ENCODE data around the gene MRPS15. TPM values are rescaled to one million over a fixed set of nuclear protein-coding genes. Genes with fewer than 3 reads are reported as not detected.

MRPS15 gene
- total RNA-seq, 1 experiment from 2014 or later, result 98.7 TPM

DNA sequence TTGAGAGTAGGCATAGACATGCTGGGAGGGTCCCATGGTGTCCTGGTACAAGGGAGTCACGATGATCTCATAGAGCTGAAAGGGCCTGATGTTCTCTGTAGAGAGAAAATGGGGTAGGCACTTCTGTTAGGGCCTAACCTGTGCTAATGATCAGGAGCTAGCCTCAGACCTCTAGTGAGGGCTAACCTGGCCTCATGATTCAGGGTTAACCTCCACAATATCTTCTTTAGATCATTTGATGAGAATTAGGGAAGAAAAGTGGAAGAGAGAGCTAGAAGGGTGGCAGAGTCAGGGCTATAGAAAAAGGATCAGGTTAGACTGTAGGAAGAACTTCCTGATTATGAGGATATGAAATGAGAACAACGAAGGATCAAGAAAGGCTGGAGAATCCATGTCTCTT lies 5.0 kb upstream of the MRPS15 start:
- Histone ChIP-seq H3K36me3 (ENCODE audit: control insufficient read depth in 1 of 2, insufficient read depth in 2 of 2, low read length in 2 of 2) (no peaks in the 10 kb centered on the region), H3K27me3 (ENCODE audit: insufficient read depth, low read length) (no peaks in the 10 kb centered on the region), H3K27ac (ENCODE audit: low read depth, low read length) (no peak overlapping the region), H3K9ac (ENCODE audit: low read length) (no peak overlapping the region), H3K4me2 (ENCODE audit: low read length) (no peak overlapping the region), H4K20me1 (ENCODE audit: insufficient read depth) (no peaks in the 10 kb centered on the region), H3K4me3 (replicated peaks in 1 of 2; ENCODE audit: low read depth in 1 of 2, low read length in 2 of 2) (no peak overlapping the region), H3K9me3 (ENCODE audit: control insufficient read depth in 1 of 2, insufficient read depth in 1 of 2, low read depth in 1 of 2, low read length in 2 of 2) (no peaks in the 10 kb centered on the region), H3K79me2 (ENCODE audit: insufficient read depth, low read length) (no peaks in the 10 kb centered on the region; the same call in 1 of the 2 replicates), H3K4me1 (ENCODE audit: control insufficient read depth in 1 of 2, insufficient read depth in 2 of 2, low read length in 2 of 2) (peaks cover 11 to 20% of the 10 kb centered on the region in 2 experiments), H3K9me2 (ENCODE audit: insufficient read depth) (no peaks in the 10 kb centered on the region), H2AFZ (ENCODE audit: low read depth, low read length, poor library complexity, severe bottlenecking) (no peak overlapping the region)
- POLR2A ChIA-PET, result no interaction called here
- DNase-seq (ENCODE audit: low read depth, low spot score), result no peak
- TF ChIP-seq EZH2phosphoT487 (IDR thresholded peaks at IDR 0.05; ENCODE audit: borderline replicate concordance), result no peak
- TF ChIP-seq CEBPB (IDR thresholded peaks at IDR 0.05; ENCODE audit: low read depth), result no peak
- TF ChIP-seq ZNF274 (IDR thresholded peaks at IDR 0.05; ENCODE audit: low read depth, low read length), result no peak
- CTCF ChIA-PET, result no interaction called here
- RAD21 ChIA-PET (ENCODE audit: low non-redundant PET in 1 of 2, low total read pairs in 2 of 2, uncharacterized antibody in 2 of 2, unreplicated experiment in 2 of 2), result no interaction called here
- intact Hi-C loops (cut with micrococcal nuclease), result no loop called here
- no TSS peak for BruUV-seq (replicated peaks)
- ATAC-seq, result no peak

DNA sequence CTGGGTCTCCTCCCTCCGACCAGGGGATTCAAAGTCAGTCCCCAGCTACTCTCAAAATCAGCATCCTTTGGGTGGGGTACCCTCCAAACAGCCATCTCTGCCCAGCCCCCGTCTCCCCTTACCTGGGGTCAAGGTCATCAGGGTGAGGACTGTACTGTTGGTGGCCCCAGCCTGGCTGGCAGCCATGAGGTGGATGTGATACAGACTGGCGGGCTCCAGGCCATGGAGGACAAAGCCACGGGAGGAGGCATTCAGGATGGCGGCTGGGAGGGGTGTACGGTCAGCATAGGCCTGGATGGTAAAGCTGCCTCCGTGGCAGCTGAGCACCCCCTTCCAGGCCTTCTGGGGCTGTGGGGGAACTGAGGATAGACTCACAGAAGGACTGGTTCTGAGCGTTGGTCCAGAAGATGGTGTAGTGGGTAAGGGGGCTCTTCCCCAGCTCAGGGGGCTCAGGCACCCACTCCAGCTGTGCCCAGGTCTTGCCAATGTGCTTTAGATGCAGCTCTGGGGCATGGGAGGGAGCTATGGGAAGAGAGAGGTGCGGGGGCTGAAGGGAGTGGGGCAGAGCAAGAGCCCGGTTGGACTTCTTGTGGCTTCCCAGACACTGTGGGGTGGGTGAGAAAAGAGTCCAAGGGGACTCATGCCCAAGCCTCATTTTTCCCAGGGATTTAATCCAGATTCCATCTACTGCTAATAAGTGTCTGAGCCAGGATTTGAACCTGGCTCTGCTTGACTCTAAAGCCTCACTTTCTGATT lies 3.7 kb upstream of the MRPS15 start:
- Histone ChIP-seq H3K79me2 (ENCODE audit: insufficient read depth, low read length) (peaks cover 13% of the 10 kb centered on the region), H4K20me1 (ENCODE audit: insufficient read depth) (no peaks in the 10 kb centered on the region), H3K36me3 (ENCODE audit: control insufficient read depth in 1 of 2, insufficient read depth in 2 of 2, low read length in 2 of 2) (no peaks in the 10 kb centered on the region), H2AFZ (ENCODE audit: low read depth, low read length, poor library complexity, severe bottlenecking) (no peak overlapping the region), H3K4me1 (ENCODE audit: control insufficient read depth in 1 of 2, insufficient read depth in 2 of 2, low read length in 2 of 2) (peaks cover 11 to 25% of the 10 kb centered on the region in 2 experiments), H3K27ac (ENCODE audit: low read depth, low read length) (no peak overlapping the region), H3K4me3 (replicated peaks in 1 of 2; ENCODE audit: low read depth in 1 of 2, low read length in 2 of 2) (no peak overlapping the region), H3K9me2 (ENCODE audit: insufficient read depth) (no peaks in the 10 kb centered on the region), H3K9me3 (ENCODE audit: control insufficient read depth in 1 of 2, insufficient read depth in 1 of 2, low read depth in 1 of 2, low read length in 2 of 2) (no peaks in the 10 kb centered on the region), H3K9ac (ENCODE audit: low read length) (no peak overlapping the region), H3K27me3 (ENCODE audit: insufficient read depth, low read length) (no peaks in the 10 kb centered on the region), H3K4me2 (ENCODE audit: low read length) (no peak overlapping the region)
- BruUV-seq (replicated peaks), result no TSS peak
- POLR2A ChIA-PET, result no interaction called here
- DNase-seq (ENCODE audit: low read depth, low spot score) (no peak), ATAC-seq (no peak)
- CTCF ChIA-PET, result no interaction called here
- intact Hi-C loops (cut with micrococcal nuclease), result no loop called here
- RAD21 ChIA-PET (ENCODE audit: low non-redundant PET in 1 of 2, low total read pairs in 2 of 2, uncharacterized antibody in 2 of 2, unreplicated experiment in 2 of 2), result no interaction called here
- TF ChIP-seq ELF1 (IDR thresholded peaks at IDR 0.05; ENCODE audit: borderline replicate concordance, low read depth) (no peak), POLR2AphosphoS5 (IDR thresholded peaks at IDR 0.05; ENCODE audit: low read depth, low read length) (no peak), EGR1 (IDR thresholded peaks at IDR 0.05; ENCODE audit: low read depth) (no peak), CBX3 (IDR thresholded peaks at IDR 0.05; ENCODE audit: low read depth) (no peak), CEBPB (IDR thresholded peaks at IDR 0.05; ENCODE audit: low read depth) (no peak), ZFX (IDR thresholded peaks at IDR 0.05) (no peak), YY1 (IDR thresholded peaks at IDR 0.05; ENCODE audit: extremely low read depth, insufficient replicate concordance, low read depth, low read length) (no peak), SP1 (IDR thresholded peaks at IDR 0.05; ENCODE audit: low read depth) (no peak), ZNF274 (IDR thresholded peaks at IDR 0.05; ENCODE audit: low read depth, low read length) (no peak), JUND (IDR thresholded peaks at IDR 0.05) (no peak), SRF (IDR thresholded peaks at IDR 0.05; ENCODE audit: low read depth) (no peak), RAD21 (IDR thresholded peaks at IDR 0.05; ENCODE audit: low read depth) (no peak), TCF7L2 (IDR thresholded peaks at IDR 0.05; ENCODE audit: borderline replicate concordance, extremely low read depth, insufficient read depth, insufficient read length) (no peak), SIN3A (IDR thresholded peaks at IDR 0.05; ENCODE audit: low read depth) (no peak)
- TF ChIP-seq, protein P1, sequence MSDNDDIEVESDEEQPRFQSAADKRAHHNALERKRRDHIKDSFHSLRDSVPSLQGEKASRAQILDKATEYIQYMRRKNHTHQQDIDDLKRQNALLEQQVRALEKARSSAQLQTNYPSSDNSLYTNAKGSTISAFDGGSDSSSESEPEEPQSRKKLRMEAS (IDR thresholded peaks at IDR 0.05), result no peak
- TF ChIP-seq, protein P2, sequence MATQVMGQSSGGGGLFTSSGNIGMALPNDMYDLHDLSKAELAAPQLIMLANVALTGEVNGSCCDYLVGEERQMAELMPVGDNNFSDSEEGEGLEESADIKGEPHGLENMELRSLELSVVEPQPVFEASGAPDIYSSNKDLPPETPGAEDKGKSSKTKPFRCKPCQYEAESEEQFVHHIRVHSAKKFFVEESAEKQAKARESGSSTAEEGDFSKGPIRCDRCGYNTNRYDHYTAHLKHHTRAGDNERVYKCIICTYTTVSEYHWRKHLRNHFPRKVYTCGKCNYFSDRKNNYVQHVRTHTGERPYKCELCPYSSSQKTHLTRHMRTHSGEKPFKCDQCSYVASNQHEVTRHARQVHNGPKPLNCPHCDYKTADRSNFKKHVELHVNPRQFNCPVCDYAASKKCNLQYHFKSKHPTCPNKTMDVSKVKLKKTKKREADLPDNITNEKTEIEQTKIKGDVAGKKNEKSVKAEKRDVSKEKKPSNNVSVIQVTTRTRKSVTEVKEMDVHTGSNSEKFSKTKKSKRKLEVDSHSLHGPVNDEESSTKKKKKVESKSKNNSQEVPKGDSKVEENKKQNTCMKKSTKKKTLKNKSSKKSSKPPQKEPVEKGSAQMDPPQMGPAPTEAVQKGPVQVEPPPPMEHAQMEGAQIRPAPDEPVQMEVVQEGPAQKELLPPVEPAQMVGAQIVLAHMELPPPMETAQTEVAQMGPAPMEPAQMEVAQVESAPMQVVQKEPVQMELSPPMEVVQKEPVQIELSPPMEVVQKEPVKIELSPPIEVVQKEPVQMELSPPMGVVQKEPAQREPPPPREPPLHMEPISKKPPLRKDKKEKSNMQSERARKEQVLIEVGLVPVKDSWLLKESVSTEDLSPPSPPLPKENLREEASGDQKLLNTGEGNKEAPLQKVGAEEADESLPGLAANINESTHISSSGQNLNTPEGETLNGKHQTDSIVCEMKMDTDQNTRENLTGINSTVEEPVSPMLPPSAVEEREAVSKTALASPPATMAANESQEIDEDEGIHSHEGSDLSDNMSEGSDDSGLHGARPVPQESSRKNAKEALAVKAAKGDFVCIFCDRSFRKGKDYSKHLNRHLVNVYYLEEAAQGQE (IDR thresholded peaks at IDR 0.05; ENCODE audit: low read depth), result no peak

Measured in HCT116 (cell line).